GM12865 (cell line): ENCODE measurements around the gene FASN.

ENCODE experiments used
- DNase-seq: peaks from one replicate; pipeline ENCODE4 v3.0.0; 2010; ENCODE audit warnings: low read depth
- H3K4me3 ChIP-seq: 2 replicates; pipeline ENCODE4 v1.5.1; 2011; ENCODE audit warnings: mild to moderate bottlenecking, low read depth, low read length, control low read depth
- TF ChIP-seq, protein P1 (sequence below): IDR thresholded peaks from 2 replicates; pipeline ENCODE4 v1.5.1; 2011; ENCODE audit warnings: low read length, control low read depth, low read depth, inconsistent platforms; ENCODE audit not compliant: insufficient read depth; ENCODE audit errors: missing control alignments

The FASN gene

DNA sequence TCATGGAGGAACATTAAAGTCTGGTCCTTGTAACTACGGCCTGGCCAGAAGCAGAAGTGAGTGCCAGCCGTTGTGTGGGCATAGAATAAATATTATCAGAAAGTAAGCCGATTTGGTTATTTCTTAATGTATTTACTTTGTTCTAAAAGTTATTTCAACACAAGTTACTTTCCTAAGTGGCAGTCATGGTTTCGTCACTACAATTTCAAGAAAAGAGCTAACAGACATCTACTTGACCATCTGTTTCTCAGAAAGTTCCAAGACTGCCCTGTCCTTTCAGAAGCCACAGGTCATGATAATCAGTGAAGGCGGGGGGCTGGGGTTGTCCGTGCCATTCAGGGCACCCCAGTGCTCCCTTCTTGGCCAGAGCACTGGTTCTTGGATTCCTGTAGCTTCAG lies 14.9 kb upstream of the FASN start:
- H3K4me3 ChIP-seq, result no peak overlapping the region
- TF ChIP-seq, protein P1, sequence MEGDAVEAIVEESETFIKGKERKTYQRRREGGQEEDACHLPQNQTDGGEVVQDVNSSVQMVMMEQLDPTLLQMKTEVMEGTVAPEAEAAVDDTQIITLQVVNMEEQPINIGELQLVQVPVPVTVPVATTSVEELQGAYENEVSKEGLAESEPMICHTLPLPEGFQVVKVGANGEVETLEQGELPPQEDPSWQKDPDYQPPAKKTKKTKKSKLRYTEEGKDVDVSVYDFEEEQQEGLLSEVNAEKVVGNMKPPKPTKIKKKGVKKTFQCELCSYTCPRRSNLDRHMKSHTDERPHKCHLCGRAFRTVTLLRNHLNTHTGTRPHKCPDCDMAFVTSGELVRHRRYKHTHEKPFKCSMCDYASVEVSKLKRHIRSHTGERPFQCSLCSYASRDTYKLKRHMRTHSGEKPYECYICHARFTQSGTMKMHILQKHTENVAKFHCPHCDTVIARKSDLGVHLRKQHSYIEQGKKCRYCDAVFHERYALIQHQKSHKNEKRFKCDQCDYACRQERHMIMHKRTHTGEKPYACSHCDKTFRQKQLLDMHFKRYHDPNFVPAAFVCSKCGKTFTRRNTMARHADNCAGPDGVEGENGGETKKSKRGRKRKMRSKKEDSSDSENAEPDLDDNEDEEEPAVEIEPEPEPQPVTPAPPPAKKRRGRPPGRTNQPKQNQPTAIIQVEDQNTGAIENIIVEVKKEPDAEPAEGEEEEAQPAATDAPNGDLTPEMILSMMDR, result no peak
- DNase-seq, result no peak

GRCh38 chr17:82112181-82112913 lies 14.3 kb upstream of the FASN start:
- DNase-seq, result no peak
- H3K4me3 ChIP-seq, result no peak overlapping the region
- TF ChIP-seq, protein P1, result no peak

DNA sequence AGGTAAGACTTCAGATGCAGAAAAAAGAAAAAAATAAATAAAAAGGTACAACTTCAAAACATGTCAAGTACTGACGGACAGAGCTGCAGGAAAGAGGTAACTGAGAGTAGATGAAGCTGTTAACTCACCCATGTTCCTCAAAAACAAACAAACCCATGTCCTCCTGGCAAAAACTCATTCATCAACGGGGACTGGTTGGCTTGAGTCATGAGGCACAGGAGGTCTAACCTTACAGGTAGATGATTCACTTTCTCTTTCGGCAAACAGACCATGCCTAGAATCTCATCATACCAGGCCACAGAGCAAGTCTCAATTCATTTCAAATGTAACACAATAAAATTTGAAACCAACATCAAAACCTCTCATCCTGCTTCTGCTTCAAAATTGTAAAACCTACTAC lies 12.3 kb upstream of the FASN start:
- H3K4me3 ChIP-seq, result no peak overlapping the region
- TF ChIP-seq, protein P1, result no peak
- no peak for DNase-seq

GRCh38 chr17:82108961-82109475 lies 11.0 kb upstream of the FASN start:
- H3K4me3 ChIP-seq, result no peak overlapping the region
- DNase-seq, result no peak
- TF ChIP-seq, protein P1, result no peak

- TF ChIP-seq, protein P1, result no peak
- no peak overlapping the region for H3K4me3 ChIP-seq
Measured at GRCh38 chr17:82108496-82108945, 10.5 kb upstream of the FASN start.

GRCh38 chr17:82108038-82108437 lies 10.0 kb upstream of the FASN start:
- DNase-seq, result no peak
- TF ChIP-seq, protein P1, result no peak
- H3K4me3 ChIP-seq, result no peak overlapping the region

More at GRCh38 chr17:82108496-82108945, 10.5 kb upstream of the FASN start:
- DNase-seq, result no peak
